SW480 (cell line): Measurements from ENCODE around the gene KRTAP9-6.
"Not testable (repeated sequence)": the region's sequence is repeated elsewhere in the genome, so short reads cannot be mapped to it uniquely, and the experiment has no call there.

Source experiments
- DNase-seq: peaks from one replicate; pipeline ENCODE4 v3.0.0-alpha.2; 2016; ENCODE audit warnings: low spot score

The KRTAP9-6 gene

GRCh38 chr17:41265078-41265477 lies at the start of gene KRTAP9-6:
Gene KRTAP9-6, plus strand, starts transcription at chr17:41265378. Its CDS starts 0 bp downstream, at chr17:41265378.
- DNase-seq: no peak

- no peak for DNase-seq
These were observed 49.5 kb upstream of the KRTAP9-6 start for GRCh38 chr17:41215681-41216080.

- no peak for DNase-seq
These were observed 41.4 kb upstream of the KRTAP9-6 start for GRCh38 chr17:41223821-41224220.

GRCh38 chr17:41226051-41226450 lies 39.1 kb upstream of the KRTAP9-6 start:
- DNase-seq: no peak

- not testable (repeated sequence) for DNase-seq
These were observed 38.5 kb upstream of the KRTAP9-6 start, which contains the start of gene KRTAP9-2 for GRCh38 chr17:41226598-41227095. Gene KRTAP9-2, plus strand, starts transcription at chr17:41226648. Its CDS starts 7 bp downstream, at chr17:41226655.

GRCh38 chr17:41230094-41230493 lies 35.1 kb upstream of the KRTAP9-6 start:
- DNase-seq: no peak

- DNase-seq: no peak
These were observed 33.4 kb upstream of the KRTAP9-6 start for GRCh38 chr17:41231731-41232130.

- not testable (repeated sequence) for DNase-seq
These were observed 32.6 kb upstream of the KRTAP9-6 start, which contains the start of gene KRTAP9-3 for GRCh38 chr17:41232399-41233105. Gene KRTAP9-3, plus strand, starts transcription at chr17:41232449. Its CDS starts 53 bp downstream, at chr17:41232502.

GRCh38 chr17:41237116-41237515 lies 28.1 kb upstream of the KRTAP9-6 start:
- DNase-seq: not testable (repeated sequence)

- DNase-seq: not testable (repeated sequence)
These were observed 27.2 kb upstream of the KRTAP9-6 start, which contains the start of gene KRTAP9-8 for GRCh38 chr17:41237949-41238437. Gene KRTAP9-8, plus strand, starts transcription at chr17:41237999. Its CDS starts 53 bp downstream, at chr17:41238052.

GRCh38 chr17:41246995-41247787 lies 18.0 kb upstream of the KRTAP9-6 start:
- not testable (repeated sequence) for DNase-seq

- DNase-seq: not testable (repeated sequence)
These were observed 15.4 kb upstream of the KRTAP9-6 start, which contains the start of gene KRTAP9-4 for GRCh38 chr17:41249637-41250240. Gene KRTAP9-4, plus strand, starts transcription at chr17:41249687. Its CDS starts 34 bp downstream, at chr17:41249721.

- no peak for DNase-seq
These were observed 13.9 kb upstream of the KRTAP9-6 start for GRCh38 chr17:41251261-41251660.

- DNase-seq: no peak
These were observed 10.3 kb upstream of the KRTAP9-6 start for GRCh38 chr17:41254861-41255260.

GRCh38 chr17:41255381-41256290 lies 9.5 kb upstream of the KRTAP9-6 start, which contains the start of gene KRTAP9-9:
Gene KRTAP9-9, plus strand, starts transcription at chr17:41255384.
- DNase-seq: not testable (repeated sequence)

- DNase-seq: no peak
These were observed 8.9 kb upstream of the KRTAP9-6 start for GRCh38 chr17:41256291-41256685.

- DNase-seq: no peak
These were observed 6.8 kb upstream of the KRTAP9-6 start for GRCh38 chr17:41258406-41258805.

GRCh38 chr17:41263212-41263611 lies 2.0 kb upstream of the KRTAP9-6 start:
- DNase-seq: no peak

GRCh38 chr17:41264599-41264998 lies 579 bp upstream of the KRTAP9-6 start:
- DNase-seq: no peak

- no peak for DNase-seq
These were observed 2.5 kb downstream of the KRTAP9-6 start for GRCh38 chr17:41267711-41268110.

- not testable (repeated sequence) for DNase-seq
These were observed 6.1 kb downstream of the KRTAP9-6 start for GRCh38 chr17:41271323-41271722.
